ENCODE results near the gene KLHL21. TPM values are rescaled to one million over a fixed set of nuclear protein-coding genes. Genes with fewer than 3 reads are reported as not detected.
"Not testable (repeated sequence)": the region's sequence is repeated elsewhere in the genome, so short reads cannot be mapped to it uniquely, and the experiment has no call there.

The KLHL21 gene
- total RNA-seq, 4 donors from 2014 or later: 14.4 to 25.1 (median 18.2) TPM

- DNase-seq: no peak
- no peaks in the 10 kb centered on the region for H3K36me3 ChIP-seq
- no peaks in the 10 kb centered on the region for H3K4me1 ChIP-seq
- no peak overlapping the region for H3K4me3 ChIP-seq
- no peaks in the 10 kb centered on the region for H3K9me3 ChIP-seq
- TF ChIP-seq CTCF (IDR thresholded peaks at IDR 0.05): no peak
- TF ChIP-seq POLR2A (IDR thresholded peaks at IDR 0.05): no peak
- H3K27ac ChIP-seq: no peak overlapping the region
- H3K27me3 ChIP-seq: no peaks in the 10 kb centered on the region
Measured at GRCh38 chr1:6569033-6569432, 33.6 kb downstream of the KLHL21 start.

- Histone ChIP-seq H3K27ac (no peak overlapping the region), H3K4me1 (peaks cover 0 to 2% (median under 1%) of the 10 kb centered on the region in 4 donors), H3K36me3 (no peaks in the 10 kb centered on the region), H3K27me3 (no peaks in the 10 kb centered on the region), H3K4me3 (no peak overlapping the region), H3K9me3 (no peaks in the 10 kb centered on the region)
- TF ChIP-seq CTCF (IDR thresholded peaks at IDR 0.05): no peak
- TF ChIP-seq POLR2A (IDR thresholded peaks at IDR 0.05): no peak
- no peak for DNase-seq
Measured at GRCh38 chr1:6560267-6560666, 42.4 kb downstream of the KLHL21 start.

- not testable (repeated sequence) for H3K9me3 ChIP-seq, H3K27ac ChIP-seq, H3K4me1 ChIP-seq, H3K27me3 ChIP-seq, H3K36me3 ChIP-seq, H3K4me3 ChIP-seq, DNase-seq
Measured at GRCh38 chr1:6559161-6559560, 43.5 kb downstream of the KLHL21 start.

- H3K27me3 ChIP-seq: no peaks in the 10 kb centered on the region
- no peaks in the 10 kb centered on the region for H3K36me3 ChIP-seq
- H3K4me1 ChIP-seq: peaks cover 0 to 19% (median 13%) of the 10 kb centered on the region in 4 donors
- DNase-seq: no peak
- H3K4me3 ChIP-seq: no peak overlapping the region
- no peak for TF ChIP-seq POLR2A (IDR thresholded peaks at IDR 0.05)
- TF ChIP-seq CTCF (IDR thresholded peaks at IDR 0.05): no peak
- no peak overlapping the region for H3K27ac ChIP-seq
- H3K9me3 ChIP-seq: no peaks in the 10 kb centered on the region
Measured at GRCh38 chr1:6557597-6557996, 45.1 kb downstream of the KLHL21 start.

GRCh38 chr1:6554907-6555778 is 47.5 kb downstream of the KLHL21 start, which contains the start of gene TAS1R1:
Gene TAS1R1, plus strand, starts transcription at chr1:6555307. Its CDS starts 67 bp downstream, at chr1:6555374.
- TF ChIP-seq CTCF (IDR thresholded peaks at IDR 0.05): no peak
- no peak for TF ChIP-seq POLR2A (IDR thresholded peaks at IDR 0.05)
- Histone ChIP-seq H3K9me3 (no peaks in the 10 kb centered on the region), H3K4me1 (peaks cover 0 to 22% (median 13%) of the 10 kb centered on the region in 4 donors), H3K4me3 (peak within 1 kb of the TSS; percentile 90 to 100 (median 93)), H3K27ac (peak within 1 kb of the TSS; percentile 69 to 85 (median 74)), H3K36me3 (peaks cover 0 to 9% (median 0%) of the 10 kb centered on the region in 3 donors), H3K27me3 (no peaks in the 10 kb centered on the region)
- no peak for DNase-seq
